GM23338 (cell line): ENCODE data around the gene DNAH17. TPM values are rescaled to one million over a fixed set of nuclear protein-coding genes. Genes with fewer than 3 reads are reported as not detected.

Experiments used
- ATAC-seq: fragments of 200-7000 bp; cut with Tn5 transposase; 3 replicates; pipeline ENCODE4 v1.9.1; 2020
- DNase-seq: peaks from one replicate; pipeline ENCODE4 v3.0.0-alpha.2; 2015; ENCODE audit warnings: low spot score
- H2AFZ ChIP-seq: fragments of 200-600 bp; sonication (generic); 2 replicates; pipeline ENCODE4 v1.8.0; 2016; ENCODE audit warnings: antibody characterized with exemption, mild to moderate bottlenecking, moderate library complexity
- H3F3A ChIP-seq: fragments of 200-600 bp; sonication (generic); replicated peaks from 2 replicates; pipeline ENCODE4 v1.8.0; 2017; ENCODE audit warnings: antibody characterized with exemption, mixed run types, low read depth
- H3K27ac ChIP-seq: fragments of 200-600 bp; sonication (generic); 2 replicates; pipeline ENCODE4 v1.6.1; 2016; ENCODE audit warnings: low read depth
- H3K27me3 ChIP-seq: fragments of 200-600 bp; sonication (generic); 2 replicates; pipeline ENCODE4 v1.8.0; 2016; ENCODE audit warnings: mild to moderate bottlenecking, mixed run types, moderate library complexity; ENCODE audit not compliant: insufficient read depth
- H3K36me3 ChIP-seq: fragments of 200-600 bp; sonication (generic); 2 replicates; pipeline ENCODE4 v1.8.0; 2016; ENCODE audit warnings: mild to moderate bottlenecking; ENCODE audit not compliant: insufficient read depth
- H3K4me1 ChIP-seq: fragments of 200-600 bp; sonication (generic); 2 replicates; pipeline ENCODE4 v1.8.0; 2016; ENCODE audit warnings: mild to moderate bottlenecking, moderate library complexity; ENCODE audit not compliant: insufficient read depth
- H3K4me2 ChIP-seq: fragments of 200-600 bp; sonication (generic); 2 replicates; pipeline ENCODE4 v1.7.1; 2017; ENCODE audit warnings: mixed run types
- H3K4me3 ChIP-seq: fragments of 200-600 bp; sonication (generic); 2 replicates; pipeline ENCODE4 v1.6.1; 2016; ENCODE audit warnings: mixed run types
- H3K79me2 ChIP-seq: fragments of 200-600 bp; sonication (generic); replicated peaks from 2 replicates; pipeline ENCODE4 v1.8.0; 2017; ENCODE audit warnings: mild to moderate bottlenecking; ENCODE audit not compliant: insufficient read depth
- H3K9me2 ChIP-seq: fragments of 200-600 bp; sonication (generic); 2 replicates; pipeline ENCODE4 v1.8.0; 2017; ENCODE audit not compliant: insufficient read depth
- H4K20me1 ChIP-seq: fragments of 200-600 bp; sonication (generic); replicated peaks from 2 replicates; pipeline ENCODE4 v1.8.0; 2017; ENCODE audit warnings: mild to moderate bottlenecking; ENCODE audit not compliant: insufficient read depth
- H3K27ac Mint-ChIP-seq: 2 replicates; pipeline ENCODE4 v1.8.0; 2020; ENCODE audit warnings: inconsistent platforms, mild to moderate bottlenecking, moderate library complexity, mixed read lengths
- H3K27me3 Mint-ChIP-seq: 3 replicates; pipeline ENCODE4 v1.8.0; 2022; ENCODE audit warnings: low read depth, mild to moderate bottlenecking, moderate library complexity, mixed read lengths, inconsistent platforms; ENCODE audit not compliant: insufficient read depth, poor library complexity
- H3K36me3 Mint-ChIP-seq: 3 replicates; pipeline ENCODE4 v1.8.0; 2021; ENCODE audit warnings: low read depth, mild to moderate bottlenecking, inconsistent platforms, moderate library complexity, mixed read lengths
- H3K4me1 Mint-ChIP-seq: 3 replicates; pipeline ENCODE4 v1.8.0; 2020; ENCODE audit warnings: mild to moderate bottlenecking, inconsistent platforms, mixed read lengths
- H3K4me3 Mint-ChIP-seq: 3 replicates; pipeline ENCODE4 v1.8.0; 2021; ENCODE audit warnings: moderate library complexity, mild to moderate bottlenecking, inconsistent platforms, mixed read lengths
- H3K9me3 Mint-ChIP-seq: 3 replicates; pipeline ENCODE4 v1.8.0; 2020; ENCODE audit warnings: moderate library complexity, mild to moderate bottlenecking, inconsistent platforms, mixed read lengths
- JUNB ChIP-seq: IDR thresholded peaks from one replicate; pipeline ENCODE4 v1.6.1; 2016; ENCODE audit warnings: antibody characterized with exemption; ENCODE audit not compliant: unreplicated experiment
- NANOG ChIP-seq: IDR thresholded peaks from 2 replicates; pipeline ENCODE4 v1.6.1; 2016; ENCODE audit warnings: antibody characterized with exemption, borderline replicate concordance
- POLR2AphosphoS5 ChIP-seq: IDR thresholded peaks from 2 replicates; pipeline ENCODE4 v1.6.1; 2016; ENCODE audit warnings: antibody characterized with exemption, low read depth
- STAT1 ChIP-seq: IDR thresholded peaks from one replicate; pipeline ENCODE4 v1.6.1; 2016; ENCODE audit warnings: antibody characterized with exemption; ENCODE audit not compliant: unreplicated experiment
- ZNF114 ChIP-seq: fragments of 250-450 bp; sonication (Bioruptor Pico); IDR thresholded peaks from 2 replicates; pipeline ENCODE4 v1.5.0; 2020; ENCODE audit warnings: mild to moderate bottlenecking, moderate library complexity
- ZNF331 ChIP-seq: fragments of 250-450 bp; sonication (Bioruptor Pico); IDR thresholded peaks from 2 replicates; pipeline ENCODE4 v1.5.0; 2020; ENCODE audit warnings: low read depth, mild to moderate bottlenecking, moderate library complexity
- polyA plus RNA-seq: library from polyadenylated mRNA; unstranded; fragments of >200 nt; fragmentation: Nextera tagmentation; extraction: Ambion mirVana; gene quantifications from 2 replicates; pipeline ENCODE4 v1.2.1, GENCODE V29; 2016
- total RNA-seq: library from RNA; depleted of rRNA; stranded (reverse); fragments of >200 nt; shearing (Covaris generic); gene quantifications from 2 replicates; pipeline ENCODE4 v1.2.3, GENCODE V29; 2014
- TF ChIP-seq, protein P1 (sequence below): fragments of 250-450 bp; sonication (Bioruptor Pico); IDR thresholded peaks from 2 replicates; pipeline ENCODE4 v1.5.0; 2020; ENCODE audit warnings: mild to moderate bottlenecking, moderate library complexity
- TF ChIP-seq, protein P2 (sequence below), 2 experiments: fragments of 200-600 bp in 1 of 2; sonication (generic) in 1 of 2; conservative IDR thresholded peaks; 2 replicates each; pipeline versions ENCODE4 v1.5.1 to v1.6.1; 2016 to 2017; ENCODE audit warnings: antibody characterized with exemption in 2 of 2, low read depth in 2 of 2, mild to moderate bottlenecking in 2 of 2, moderate library complexity in 1 of 2
- TF ChIP-seq, protein P3 (sequence below): IDR thresholded peaks from one replicate; pipeline ENCODE4 v1.6.1; 2018; ENCODE audit warnings: antibody characterized with exemption; ENCODE audit not compliant: unreplicated experiment
- TF ChIP-seq, protein P4 (sequence below): IDR thresholded peaks from 2 replicates; pipeline ENCODE4 v1.6.1; 2016; ENCODE audit warnings: antibody characterized with exemption

DNAH17 gene
- total and polyA plus RNA-seq, 2 experiments from 2014 or later: 0.59 to 2.0 TPM

DNA sequence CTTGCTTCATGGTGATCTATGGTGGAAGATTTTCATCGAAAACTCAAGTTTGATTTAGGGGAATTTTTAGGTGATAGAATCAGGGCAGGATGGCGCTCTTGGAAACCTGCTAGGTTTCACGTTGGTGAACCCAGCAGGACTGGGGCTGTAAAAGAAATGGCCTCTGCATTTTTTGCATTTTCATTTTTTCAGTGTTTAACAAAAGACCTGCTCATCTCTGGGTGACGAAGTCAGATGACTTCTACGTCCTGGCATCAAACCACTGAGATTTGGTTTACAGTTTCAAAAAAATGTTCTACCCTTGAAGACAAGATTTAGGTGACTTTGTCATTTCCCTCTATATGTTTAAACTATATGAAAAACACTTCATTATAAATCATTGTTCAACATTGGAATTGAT, 196.8 kb downstream of the DNAH17 start (continued):
- TF ChIP-seq, protein P1, sequence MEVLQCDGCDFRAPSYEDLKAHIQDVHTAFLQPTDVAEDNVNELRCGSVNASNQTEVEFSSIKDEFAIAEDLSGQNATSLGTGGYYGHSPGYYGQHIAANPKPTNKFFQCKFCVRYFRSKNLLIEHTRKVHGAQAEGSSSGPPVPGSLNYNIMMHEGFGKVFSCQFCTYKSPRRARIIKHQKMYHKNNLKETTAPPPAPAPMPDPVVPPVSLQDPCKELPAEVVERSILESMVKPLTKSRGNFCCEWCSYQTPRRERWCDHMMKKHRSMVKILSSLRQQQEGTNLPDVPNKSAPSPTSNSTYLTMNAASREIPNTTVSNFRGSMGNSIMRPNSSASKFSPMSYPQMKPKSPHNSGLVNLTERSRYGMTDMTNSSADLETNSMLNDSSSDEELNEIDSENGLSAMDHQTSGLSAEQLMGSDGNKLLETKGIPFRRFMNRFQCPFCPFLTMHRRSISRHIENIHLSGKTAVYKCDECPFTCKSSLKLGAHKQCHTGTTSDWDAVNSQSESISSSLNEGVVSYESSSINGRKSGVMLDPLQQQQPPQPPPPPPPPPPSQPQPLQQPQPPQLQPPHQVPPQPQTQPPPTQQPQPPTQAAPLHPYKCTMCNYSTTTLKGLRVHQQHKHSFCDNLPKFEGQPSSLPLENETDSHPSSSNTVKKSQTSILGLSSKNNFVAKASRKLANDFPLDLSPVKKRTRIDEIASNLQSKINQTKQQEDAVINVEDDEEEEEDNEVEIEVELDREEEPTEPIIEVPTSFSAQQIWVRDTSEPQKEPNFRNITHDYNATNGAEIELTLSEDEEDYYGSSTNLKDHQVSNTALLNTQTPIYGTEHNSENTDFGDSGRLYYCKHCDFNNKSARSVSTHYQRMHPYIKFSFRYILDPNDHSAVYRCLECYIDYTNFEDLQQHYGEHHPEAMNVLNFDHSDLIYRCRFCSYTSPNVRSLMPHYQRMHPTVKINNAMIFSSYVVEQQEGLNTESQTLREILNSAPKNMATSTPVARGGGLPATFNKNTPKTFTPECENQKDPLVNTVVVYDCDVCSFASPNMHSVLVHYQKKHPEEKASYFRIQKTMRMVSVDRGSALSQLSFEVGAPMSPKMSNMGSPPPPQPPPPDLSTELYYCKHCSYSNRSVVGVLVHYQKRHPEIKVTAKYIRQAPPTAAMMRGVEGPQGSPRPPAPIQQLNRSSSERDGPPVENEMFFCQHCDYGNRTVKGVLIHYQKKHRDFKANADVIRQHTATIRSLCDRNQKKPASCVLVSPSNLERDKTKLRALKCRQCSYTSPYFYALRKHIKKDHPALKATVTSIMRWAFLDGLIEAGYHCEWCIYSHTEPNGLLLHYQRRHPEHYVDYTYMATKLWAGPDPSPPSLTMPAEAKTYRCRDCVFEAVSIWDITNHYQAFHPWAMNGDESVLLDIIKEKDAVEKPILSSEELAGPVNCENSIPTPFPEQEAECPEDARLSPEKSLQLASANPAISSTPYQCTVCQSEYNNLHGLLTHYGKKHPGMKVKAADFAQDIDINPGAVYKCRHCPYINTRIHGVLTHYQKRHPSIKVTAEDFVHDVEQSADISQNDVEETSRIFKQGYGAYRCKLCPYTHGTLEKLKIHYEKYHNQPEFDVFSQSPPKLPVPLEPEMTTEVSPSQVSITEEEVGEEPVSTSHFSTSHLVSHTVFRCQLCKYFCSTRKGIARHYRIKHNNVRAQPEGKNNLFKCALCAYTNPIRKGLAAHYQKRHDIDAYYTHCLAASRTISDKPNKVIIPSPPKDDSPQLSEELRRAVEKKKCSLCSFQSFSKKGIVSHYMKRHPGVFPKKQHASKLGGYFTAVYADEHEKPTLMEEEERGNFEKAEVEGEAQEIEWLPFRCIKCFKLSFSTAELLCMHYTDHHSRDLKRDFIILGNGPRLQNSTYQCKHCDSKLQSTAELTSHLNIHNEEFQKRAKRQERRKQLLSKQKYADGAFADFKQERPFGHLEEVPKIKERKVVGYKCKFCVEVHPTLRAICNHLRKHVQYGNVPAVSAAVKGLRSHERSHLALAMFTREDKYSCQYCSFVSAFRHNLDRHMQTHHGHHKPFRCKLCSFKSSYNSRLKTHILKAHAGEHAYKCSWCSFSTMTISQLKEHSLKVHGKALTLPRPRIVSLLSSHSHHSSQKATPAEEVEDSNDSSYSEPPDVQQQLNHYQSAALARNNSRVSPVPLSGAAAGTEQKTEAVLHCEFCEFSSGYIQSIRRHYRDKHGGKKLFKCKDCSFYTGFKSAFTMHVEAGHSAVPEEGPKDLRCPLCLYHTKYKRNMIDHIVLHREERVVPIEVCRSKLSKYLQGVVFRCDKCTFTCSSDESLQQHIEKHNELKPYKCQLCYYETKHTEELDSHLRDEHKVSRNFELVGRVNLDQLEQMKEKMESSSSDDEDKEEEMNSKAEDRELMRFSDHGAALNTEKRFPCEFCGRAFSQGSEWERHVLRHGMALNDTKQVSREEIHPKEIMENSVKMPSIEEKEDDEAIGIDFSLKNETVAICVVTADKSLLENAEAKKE (CRISPR knock-in tag): no peak

DNA sequence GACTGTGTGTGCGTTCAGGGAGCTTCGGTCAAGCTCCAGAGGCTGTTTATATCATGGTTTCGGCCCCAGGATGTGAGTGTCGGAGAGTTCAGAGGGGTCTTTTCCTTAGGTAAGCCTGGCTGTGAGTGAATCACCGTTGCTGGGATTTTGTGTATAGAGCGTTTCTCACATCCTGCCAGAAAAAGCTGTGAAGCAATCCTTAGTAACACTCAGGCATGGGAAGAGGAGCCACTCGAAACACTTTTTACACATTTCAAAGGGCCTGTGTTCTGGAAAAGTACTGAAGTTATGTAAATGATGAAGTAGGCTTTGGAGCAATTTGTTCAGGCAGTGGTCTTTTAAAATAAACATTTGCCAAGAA, 198.1 kb downstream of the DNAH17 start:
- H3K27me3 ChIP-seq: no peaks in the 10 kb centered on the region
- H3K4me3 ChIP-seq: peak overlapping the region; percentile 100
- no peaks in the 10 kb centered on the region for H3K9me2 ChIP-seq
- H3K36me3 ChIP-seq: no peaks in the 10 kb centered on the region; the same call in 1 of the 2 replicates
- H3K27ac ChIP-seq: peak overlapping the region; percentile 85
- Mint-ChIP-seq H3K4me1 (peaks cover 69% of the 10 kb centered on the region), H3K9me3 (no peaks in the 10 kb centered on the region), H3K27ac (peak overlapping the region; percentile 91), H3K36me3 (peaks cover 13% of the 10 kb centered on the region), H3K27me3 (peaks cover 13% of the 10 kb centered on the region), H3K4me3 (peak overlapping the region; percentile 99)
- H3F3A ChIP-seq: peaks cover 25% of the 10 kb centered on the region
- H3K4me1 ChIP-seq: peaks cover 60% of the 10 kb centered on the region
- H2AFZ ChIP-seq: no peak overlapping the region
- H3K4me2 ChIP-seq: peak overlapping the region; percentile 90
- ATAC-seq: no peak
- H4K20me1 ChIP-seq: peaks cover 46% of the 10 kb centered on the region
- DNase-seq: no peak
- H3K79me2 ChIP-seq: peaks cover 56% of the 10 kb centered on the region
- TF ChIP-seq JUNB: no peak
- TF ChIP-seq, protein P2, sequence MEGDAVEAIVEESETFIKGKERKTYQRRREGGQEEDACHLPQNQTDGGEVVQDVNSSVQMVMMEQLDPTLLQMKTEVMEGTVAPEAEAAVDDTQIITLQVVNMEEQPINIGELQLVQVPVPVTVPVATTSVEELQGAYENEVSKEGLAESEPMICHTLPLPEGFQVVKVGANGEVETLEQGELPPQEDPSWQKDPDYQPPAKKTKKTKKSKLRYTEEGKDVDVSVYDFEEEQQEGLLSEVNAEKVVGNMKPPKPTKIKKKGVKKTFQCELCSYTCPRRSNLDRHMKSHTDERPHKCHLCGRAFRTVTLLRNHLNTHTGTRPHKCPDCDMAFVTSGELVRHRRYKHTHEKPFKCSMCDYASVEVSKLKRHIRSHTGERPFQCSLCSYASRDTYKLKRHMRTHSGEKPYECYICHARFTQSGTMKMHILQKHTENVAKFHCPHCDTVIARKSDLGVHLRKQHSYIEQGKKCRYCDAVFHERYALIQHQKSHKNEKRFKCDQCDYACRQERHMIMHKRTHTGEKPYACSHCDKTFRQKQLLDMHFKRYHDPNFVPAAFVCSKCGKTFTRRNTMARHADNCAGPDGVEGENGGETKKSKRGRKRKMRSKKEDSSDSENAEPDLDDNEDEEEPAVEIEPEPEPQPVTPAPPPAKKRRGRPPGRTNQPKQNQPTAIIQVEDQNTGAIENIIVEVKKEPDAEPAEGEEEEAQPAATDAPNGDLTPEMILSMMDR (conservative IDR thresholded peaks at IDR 0.05; ENCODE audit: low read depth in 2 of 2): no peak
- no peak for TF ChIP-seq NANOG
- TF ChIP-seq STAT1: no peak
- TF ChIP-seq, protein P3, sequence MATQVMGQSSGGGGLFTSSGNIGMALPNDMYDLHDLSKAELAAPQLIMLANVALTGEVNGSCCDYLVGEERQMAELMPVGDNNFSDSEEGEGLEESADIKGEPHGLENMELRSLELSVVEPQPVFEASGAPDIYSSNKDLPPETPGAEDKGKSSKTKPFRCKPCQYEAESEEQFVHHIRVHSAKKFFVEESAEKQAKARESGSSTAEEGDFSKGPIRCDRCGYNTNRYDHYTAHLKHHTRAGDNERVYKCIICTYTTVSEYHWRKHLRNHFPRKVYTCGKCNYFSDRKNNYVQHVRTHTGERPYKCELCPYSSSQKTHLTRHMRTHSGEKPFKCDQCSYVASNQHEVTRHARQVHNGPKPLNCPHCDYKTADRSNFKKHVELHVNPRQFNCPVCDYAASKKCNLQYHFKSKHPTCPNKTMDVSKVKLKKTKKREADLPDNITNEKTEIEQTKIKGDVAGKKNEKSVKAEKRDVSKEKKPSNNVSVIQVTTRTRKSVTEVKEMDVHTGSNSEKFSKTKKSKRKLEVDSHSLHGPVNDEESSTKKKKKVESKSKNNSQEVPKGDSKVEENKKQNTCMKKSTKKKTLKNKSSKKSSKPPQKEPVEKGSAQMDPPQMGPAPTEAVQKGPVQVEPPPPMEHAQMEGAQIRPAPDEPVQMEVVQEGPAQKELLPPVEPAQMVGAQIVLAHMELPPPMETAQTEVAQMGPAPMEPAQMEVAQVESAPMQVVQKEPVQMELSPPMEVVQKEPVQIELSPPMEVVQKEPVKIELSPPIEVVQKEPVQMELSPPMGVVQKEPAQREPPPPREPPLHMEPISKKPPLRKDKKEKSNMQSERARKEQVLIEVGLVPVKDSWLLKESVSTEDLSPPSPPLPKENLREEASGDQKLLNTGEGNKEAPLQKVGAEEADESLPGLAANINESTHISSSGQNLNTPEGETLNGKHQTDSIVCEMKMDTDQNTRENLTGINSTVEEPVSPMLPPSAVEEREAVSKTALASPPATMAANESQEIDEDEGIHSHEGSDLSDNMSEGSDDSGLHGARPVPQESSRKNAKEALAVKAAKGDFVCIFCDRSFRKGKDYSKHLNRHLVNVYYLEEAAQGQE: no peak
- TF ChIP-seq POLR2AphosphoS5: no peak
- TF ChIP-seq, protein P4, sequence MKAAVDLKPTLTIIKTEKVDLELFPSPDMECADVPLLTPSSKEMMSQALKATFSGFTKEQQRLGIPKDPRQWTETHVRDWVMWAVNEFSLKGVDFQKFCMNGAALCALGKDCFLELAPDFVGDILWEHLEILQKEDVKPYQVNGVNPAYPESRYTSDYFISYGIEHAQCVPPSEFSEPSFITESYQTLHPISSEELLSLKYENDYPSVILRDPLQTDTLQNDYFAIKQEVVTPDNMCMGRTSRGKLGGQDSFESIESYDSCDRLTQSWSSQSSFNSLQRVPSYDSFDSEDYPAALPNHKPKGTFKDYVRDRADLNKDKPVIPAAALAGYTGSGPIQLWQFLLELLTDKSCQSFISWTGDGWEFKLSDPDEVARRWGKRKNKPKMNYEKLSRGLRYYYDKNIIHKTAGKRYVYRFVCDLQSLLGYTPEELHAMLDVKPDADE: no peak
- TF ChIP-seq ZNF331: no peak
- TF ChIP-seq ZNF114 (CRISPR knock-in tag): no peak
